Measurements from ENCODE around the gene LRRC75A.

GRCh38 chr17:16480995-16481394 is 11.0 kb downstream of the LRRC75A start:
- TF ChIP-seq, protein P1, sequence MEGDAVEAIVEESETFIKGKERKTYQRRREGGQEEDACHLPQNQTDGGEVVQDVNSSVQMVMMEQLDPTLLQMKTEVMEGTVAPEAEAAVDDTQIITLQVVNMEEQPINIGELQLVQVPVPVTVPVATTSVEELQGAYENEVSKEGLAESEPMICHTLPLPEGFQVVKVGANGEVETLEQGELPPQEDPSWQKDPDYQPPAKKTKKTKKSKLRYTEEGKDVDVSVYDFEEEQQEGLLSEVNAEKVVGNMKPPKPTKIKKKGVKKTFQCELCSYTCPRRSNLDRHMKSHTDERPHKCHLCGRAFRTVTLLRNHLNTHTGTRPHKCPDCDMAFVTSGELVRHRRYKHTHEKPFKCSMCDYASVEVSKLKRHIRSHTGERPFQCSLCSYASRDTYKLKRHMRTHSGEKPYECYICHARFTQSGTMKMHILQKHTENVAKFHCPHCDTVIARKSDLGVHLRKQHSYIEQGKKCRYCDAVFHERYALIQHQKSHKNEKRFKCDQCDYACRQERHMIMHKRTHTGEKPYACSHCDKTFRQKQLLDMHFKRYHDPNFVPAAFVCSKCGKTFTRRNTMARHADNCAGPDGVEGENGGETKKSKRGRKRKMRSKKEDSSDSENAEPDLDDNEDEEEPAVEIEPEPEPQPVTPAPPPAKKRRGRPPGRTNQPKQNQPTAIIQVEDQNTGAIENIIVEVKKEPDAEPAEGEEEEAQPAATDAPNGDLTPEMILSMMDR (IDR thresholded peaks at IDR 0.05; ENCODE audit: borderline replicate concordance, extremely low read depth, low read length, poor library complexity, severe bottlenecking) = no peak
- no peak for TF ChIP-seq EZH2 (IDR thresholded peaks at IDR 0.05; ENCODE audit: borderline replicate concordance, low read depth, low read length, severe bottlenecking)
